GM12878 (cell line): ENCODE data around the gene ERMARD. TPM values are rescaled to one million over a fixed set of nuclear protein-coding genes. Genes with fewer than 3 reads are reported as not detected.

Source experiments
- ATAC-seq: fragments of 200-7000 bp; cut with Tn5 transposase; 3 replicates; pipeline ENCODE4 v1.9.1; 2020; ENCODE audit warnings: mild to moderate bottlenecking, moderate library complexity
- BruUV-seq: library from RNA; stranded (reverse); fragments of 400-500 nt; replicated peaks from 2 replicates; lab custom pipeline; 2021; lab: Mats Ljungman, UMichigan
- CTCF ChIA-PET: fragments of 300-600 bp; sonication (Branson Sonifier 250); formaldehyde crosslinking; extraction: SDS; loops from one replicate; lab custom pipeline; 2021; ENCODE audit warnings: inconsistent platforms; lab: Yijun Ruan, JAX
- POLR2A ChIA-PET: fragments of 350-600 bp; formaldehyde crosslinking; extraction: SDS; loops from one replicate; lab custom pipeline; 2021; ENCODE audit warnings: inconsistent platforms; lab: Charles Lee
- RAD21 ChIA-PET: fragments of 300-600 bp; sonication (Branson Sonifier 250); formaldehyde crosslinking; loops from one replicate; lab custom pipeline; 2023; ENCODE audit warnings: antibody characterized with exemption; ENCODE audit not compliant: unreplicated experiment; lab: Charles Lee
- SMC1A ChIA-PET: fragments of 300-600 bp; sonication (Branson Sonifier 250); formaldehyde crosslinking; loops from one replicate; lab custom pipeline; 2023; ENCODE audit not compliant: unreplicated experiment, uncharacterized antibody; lab: Charles Lee
- DNase-seq: peaks from one replicate; pipeline ENCODE4 v3.0.0-alpha.2; 2011; ENCODE audit warnings: low read depth, low spot score
- FAIRE-seq: peaks from 3 replicates; lab custom pipeline; 2011; peaks lifted over from hg19 to GRCh38; lab: Jason Lieb, UNC
- H2AFZ ChIP-seq: 2 replicates; pipeline ENCODE4 v1.6.0; 2011; ENCODE audit warnings: low read depth, low read length, control low read depth; ENCODE audit not compliant: control insufficient read depth
- H3K27ac ChIP-seq: 2 replicates; pipeline ENCODE4 v1.5.1; 2011; ENCODE audit warnings: control low read depth; ENCODE audit not compliant: control insufficient read depth, insufficient read depth
- H3K27me3 ChIP-seq, 2 experiments: replicated peaks in 1 of 2; 2 replicates each; pipeline versions ENCODE4 v1.6.0 to v1.6.1; 2011; ENCODE audit warnings: low read length in 1 of 2; ENCODE audit not compliant: control insufficient read depth in 2 of 2, insufficient read depth in 2 of 2
- H3K36me3 ChIP-seq, 2 experiments: 2 replicates each; pipeline ENCODE4 v1.5.1; 2011; ENCODE audit warnings: low read length in 1 of 2; ENCODE audit not compliant: control insufficient read depth in 2 of 2, insufficient read depth in 2 of 2
- H3K4me1 ChIP-seq: 2 replicates; pipeline ENCODE4 v1.6.1; 2011; ENCODE audit warnings: mild to moderate bottlenecking, low read length, moderate library complexity, mixed read lengths; ENCODE audit not compliant: control insufficient read depth, insufficient read depth
- H3K4me2 ChIP-seq: 2 replicates; pipeline ENCODE4 v1.6.0; 2011; ENCODE audit warnings: control low read depth; ENCODE audit not compliant: control insufficient read depth, insufficient read depth
- H3K4me3 ChIP-seq: fragments of 200-600 bp; sonication (generic); 2 replicates; pipeline ENCODE4 v1.5.1; 2016
- H3K79me2 ChIP-seq: 2 replicates; pipeline ENCODE4 v1.6.0; 2011; ENCODE audit warnings: low read length; ENCODE audit not compliant: control insufficient read depth, insufficient read depth
- H3K9ac ChIP-seq: 2 replicates; pipeline ENCODE4 v1.8.0; 2011; ENCODE audit warnings: low read length, control low read depth, mixed read lengths; ENCODE audit not compliant: control insufficient read depth, insufficient read depth
- H3K9me3 ChIP-seq: replicated peaks from 3 replicates; pipeline ENCODE4 v1.5.1; 2011; ENCODE audit warnings: mild to moderate bottlenecking, low read length; ENCODE audit not compliant: control insufficient read depth, insufficient read depth
- H4K20me1 ChIP-seq: 2 replicates; pipeline ENCODE4 v1.6.0; 2011; ENCODE audit not compliant: control insufficient read depth, insufficient read depth
- EED ChIP-seq: sonication (generic); IDR thresholded peaks from 2 replicates; pipeline ENCODE4 v1.6.1; 2016; ENCODE audit warnings: antibody characterized with exemption, low read depth
- EZH2 ChIP-seq: IDR thresholded peaks from 2 replicates; pipeline ENCODE4 v1.6.1; 2012; ENCODE audit warnings: low read depth, mild to moderate bottlenecking, control low read depth, inconsistent platforms, low read length, borderline replicate concordance; ENCODE audit not compliant: control insufficient read depth
- HDAC2 ChIP-seq: fragments of 200-600 bp; sonication (generic); IDR thresholded peaks from 2 replicates; pipeline ENCODE4 v1.6.1; 2017
- LARP7 ChIP-seq: fragments of 450-650 bp; IDR thresholded peaks from 2 replicates; pipeline ENCODE4 v1.6.1; 2017; ENCODE audit warnings: mild to moderate bottlenecking
- MEF2B ChIP-seq: fragments of 450-650 bp; IDR thresholded peaks from 2 replicates; pipeline ENCODE4 v1.6.1; 2018; ENCODE audit warnings: mild to moderate bottlenecking, moderate library complexity; ENCODE audit not compliant: partially characterized antibody, poor library complexity, severe bottlenecking
- NR2C1 ChIP-seq: fragments of 450-650 bp; IDR thresholded peaks from 2 replicates; pipeline ENCODE4 v1.6.1; 2017; ENCODE audit warnings: antibody characterized with exemption, mild to moderate bottlenecking, moderate library complexity
- RB1 ChIP-seq: fragments of 450-650 bp; formaldehyde crosslinking; IDR thresholded peaks from 2 replicates; pipeline ENCODE4 v1.6.1; 2017; ENCODE audit warnings: mild to moderate bottlenecking, borderline replicate concordance
- SMARCA5 ChIP-seq: fragments of 450-650 bp; IDR thresholded peaks from 2 replicates; pipeline ENCODE4 v1.6.1; 2017; ENCODE audit warnings: mild to moderate bottlenecking
- TCF7 ChIP-seq: IDR thresholded peaks from 2 replicates; pipeline ENCODE4 v1.6.1; 2014; ENCODE audit warnings: antibody characterized with exemption, borderline replicate concordance
- WGBS: methylation state at CpG from one replicate; pipeline ENCODE4 v1.1.6; 2016; ENCODE audit warnings: low lambda C conversion rate; ENCODE audit not compliant: insufficient replicate concordance, insufficient coverage; ENCODE audit errors: missing lambda C conversion rate; 5-methylcytosine and 5-hydroxymethylcytosine counted together
- in situ Hi-C: fragments of 300-500 bp; cut with MboI; formaldehyde crosslinking; loops from 9 replicates; pipeline ENCODE4 v1.14.3; 2018; ENCODE audit warnings: mixed read lengths
- intact Hi-C: fragments of 100-400 bp; cut with micrococcal nuclease; formaldehyde crosslinking; loops from one replicate; pipeline ENCODE4 v1.14.2; 2022; ENCODE audit not compliant: unreplicated experiment
- polyA plus RNA-seq, 11 experiments: library from polyadenylated mRNA; depleted of rRNA in 4 of 11; unstranded in 6 of 11; stranded (reverse) in 5 of 11; fragments of >200 nt; fragmentation: Nextera tagmentation in 4 of 11; fragmentation: Illumina TruSeq in 1 of 11; extraction: Ambion mirVana in 4 of 11; extraction: Trizol in 1 of 11; gene quantifications; 1 replicate in 1 of 11; 2 replicates in 10 of 11; pipeline versions ENCODE4 v1.2.1 to v1.2.3, GENCODE V29; 2011 to 2016; ENCODE audit warnings: inconsistent platforms in 2 of 11, missing spikeins in 2 of 11, low read depth in 1 of 11
- total RNA-seq, 4 experiments: library from RNA; depleted of rRNA in 3 of 4; stranded (reverse); fragments of >200 nt in 3 of 4; fragmentation: Illumina TruSeq in 1 of 4; extraction: Trizol in 1 of 4; gene quantifications; 2 replicates each; pipeline versions ENCODE4 v1.2.1 to v1.2.3, GENCODE V29; 2013 to 2021
- TF ChIP-seq, protein P1 (sequence below): fragments of 450-650 bp; IDR thresholded peaks from 2 replicates; pipeline ENCODE4 v1.6.1; 2017; ENCODE audit warnings: low read depth, mild to moderate bottlenecking, moderate library complexity
- TF ChIP-seq, protein P2 (sequence below): IDR thresholded peaks from 2 replicates; pipeline ENCODE4 v1.6.1; 2012; ENCODE audit warnings: improper control_type of control experiment, low read depth, low read length; ENCODE audit not compliant: insufficient replicate concordance
- TF ChIP-seq, protein P3 (sequence below): fragments of 450-650 bp; IDR thresholded peaks from 2 replicates; pipeline ENCODE4 v1.6.1; 2016; ENCODE audit warnings: mild to moderate bottlenecking, moderate library complexity, borderline replicate concordance

Gene ERMARD
- total and polyA plus RNA-seq, 10 of the 15 experiments (the other 5 are each of a cell fraction or from before 2014, with no cell fraction given), result 24.4 to 63.3 (median 34.1) TPM

DNA sequence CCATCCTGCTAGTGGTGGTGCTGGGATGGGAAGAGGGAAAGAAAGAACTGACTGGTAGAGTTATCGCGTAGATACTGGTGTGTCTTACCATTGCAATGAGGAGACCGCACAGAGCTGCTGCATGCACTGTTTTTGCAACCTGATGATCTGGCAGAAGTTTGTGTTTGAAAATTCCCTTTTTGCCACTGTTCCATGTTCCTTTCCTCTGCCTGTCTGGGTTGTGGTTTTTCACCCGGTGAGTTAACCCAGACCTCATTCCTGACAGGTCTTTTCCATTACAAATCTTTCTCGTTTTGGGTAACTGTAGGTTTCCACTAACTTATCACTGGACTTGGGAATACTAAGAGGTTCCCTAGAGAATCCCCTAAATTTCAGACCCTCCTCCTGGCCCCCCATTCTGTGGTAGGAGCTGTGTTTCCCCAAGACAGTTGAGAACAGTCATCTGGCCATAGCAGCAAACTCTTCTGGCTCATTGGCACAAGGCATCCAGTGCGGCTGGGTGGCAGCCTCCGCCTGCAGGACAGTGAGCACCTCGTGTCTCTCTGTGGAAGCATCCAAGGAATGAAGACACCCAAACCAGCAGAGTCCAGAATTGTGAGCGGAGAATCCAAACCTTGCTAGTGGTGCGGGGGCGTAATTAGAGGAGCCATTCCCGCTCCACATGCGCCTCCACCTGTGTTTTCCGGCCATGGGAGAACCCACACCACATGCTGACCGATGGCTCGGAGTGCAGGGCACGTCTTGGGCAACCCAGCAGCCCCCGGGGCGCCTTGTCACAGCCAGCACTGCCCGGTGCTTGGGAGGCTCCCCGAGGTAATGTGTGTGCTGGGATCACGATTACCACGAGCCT, 32.8 kb downstream of the ERMARD start:
- FAIRE-seq (no peak), DNase-seq (no peak), ATAC-seq (no peak)
- BruUV-seq, result no TSS peak
- H3K27ac ChIP-seq, result no peak overlapping the region
- no peak overlapping the region for H3K4me2 ChIP-seq
- H4K20me1 ChIP-seq, result no peaks in the 10 kb centered on the region
- in situ Hi-C loops, result no loop called here
- H3K9ac ChIP-seq, result no peak overlapping the region
- POLR2A ChIA-PET, result no interaction called here
- intact Hi-C loops, result no loop called here
- peaks cover 1 to 3% of the 10 kb centered on the region in 2 experiments for H3K36me3 ChIP-seq
- SMC1A ChIA-PET, result no interaction called here
- H3K27me3 ChIP-seq, result no peaks in the 10 kb centered on the region
- no peak overlapping the region for H2AFZ ChIP-seq
- no peak overlapping the region for H3K4me3 ChIP-seq
- H3K4me1 ChIP-seq, result no peaks in the 10 kb centered on the region
- CTCF ChIA-PET, result no interaction called here
- no peaks in the 10 kb centered on the region; the same call in 2 of the 3 replicates for H3K9me3 ChIP-seq
- WGBS, result 86% methylated on average over 23 of the region's 23 CpGs
- no peaks in the 10 kb centered on the region for H3K79me2 ChIP-seq
- RAD21 ChIA-PET, result no interaction called here
- TF ChIP-seq EED (no peak), SMARCA5 (no peak), EZH2 (no peak), LARP7 (no peak), NR2C1 (no peak), MEF2B (no peak), HDAC2 (no peak), RB1 (no peak), TCF7 (no peak)
- TF ChIP-seq, protein P1, sequence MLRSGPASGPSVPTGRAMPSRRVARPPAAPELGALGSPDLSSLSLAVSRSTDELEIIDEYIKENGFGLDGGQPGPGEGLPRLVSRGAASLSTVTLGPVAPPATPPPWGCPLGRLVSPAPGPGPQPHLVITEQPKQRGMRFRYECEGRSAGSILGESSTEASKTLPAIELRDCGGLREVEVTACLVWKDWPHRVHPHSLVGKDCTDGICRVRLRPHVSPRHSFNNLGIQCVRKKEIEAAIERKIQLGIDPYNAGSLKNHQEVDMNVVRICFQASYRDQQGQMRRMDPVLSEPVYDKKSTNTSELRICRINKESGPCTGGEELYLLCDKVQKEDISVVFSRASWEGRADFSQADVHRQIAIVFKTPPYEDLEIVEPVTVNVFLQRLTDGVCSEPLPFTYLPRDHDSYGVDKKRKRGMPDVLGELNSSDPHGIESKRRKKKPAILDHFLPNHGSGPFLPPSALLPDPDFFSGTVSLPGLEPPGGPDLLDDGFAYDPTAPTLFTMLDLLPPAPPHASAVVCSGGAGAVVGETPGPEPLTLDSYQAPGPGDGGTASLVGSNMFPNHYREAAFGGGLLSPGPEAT, result no peak
- TF ChIP-seq, protein P2, sequence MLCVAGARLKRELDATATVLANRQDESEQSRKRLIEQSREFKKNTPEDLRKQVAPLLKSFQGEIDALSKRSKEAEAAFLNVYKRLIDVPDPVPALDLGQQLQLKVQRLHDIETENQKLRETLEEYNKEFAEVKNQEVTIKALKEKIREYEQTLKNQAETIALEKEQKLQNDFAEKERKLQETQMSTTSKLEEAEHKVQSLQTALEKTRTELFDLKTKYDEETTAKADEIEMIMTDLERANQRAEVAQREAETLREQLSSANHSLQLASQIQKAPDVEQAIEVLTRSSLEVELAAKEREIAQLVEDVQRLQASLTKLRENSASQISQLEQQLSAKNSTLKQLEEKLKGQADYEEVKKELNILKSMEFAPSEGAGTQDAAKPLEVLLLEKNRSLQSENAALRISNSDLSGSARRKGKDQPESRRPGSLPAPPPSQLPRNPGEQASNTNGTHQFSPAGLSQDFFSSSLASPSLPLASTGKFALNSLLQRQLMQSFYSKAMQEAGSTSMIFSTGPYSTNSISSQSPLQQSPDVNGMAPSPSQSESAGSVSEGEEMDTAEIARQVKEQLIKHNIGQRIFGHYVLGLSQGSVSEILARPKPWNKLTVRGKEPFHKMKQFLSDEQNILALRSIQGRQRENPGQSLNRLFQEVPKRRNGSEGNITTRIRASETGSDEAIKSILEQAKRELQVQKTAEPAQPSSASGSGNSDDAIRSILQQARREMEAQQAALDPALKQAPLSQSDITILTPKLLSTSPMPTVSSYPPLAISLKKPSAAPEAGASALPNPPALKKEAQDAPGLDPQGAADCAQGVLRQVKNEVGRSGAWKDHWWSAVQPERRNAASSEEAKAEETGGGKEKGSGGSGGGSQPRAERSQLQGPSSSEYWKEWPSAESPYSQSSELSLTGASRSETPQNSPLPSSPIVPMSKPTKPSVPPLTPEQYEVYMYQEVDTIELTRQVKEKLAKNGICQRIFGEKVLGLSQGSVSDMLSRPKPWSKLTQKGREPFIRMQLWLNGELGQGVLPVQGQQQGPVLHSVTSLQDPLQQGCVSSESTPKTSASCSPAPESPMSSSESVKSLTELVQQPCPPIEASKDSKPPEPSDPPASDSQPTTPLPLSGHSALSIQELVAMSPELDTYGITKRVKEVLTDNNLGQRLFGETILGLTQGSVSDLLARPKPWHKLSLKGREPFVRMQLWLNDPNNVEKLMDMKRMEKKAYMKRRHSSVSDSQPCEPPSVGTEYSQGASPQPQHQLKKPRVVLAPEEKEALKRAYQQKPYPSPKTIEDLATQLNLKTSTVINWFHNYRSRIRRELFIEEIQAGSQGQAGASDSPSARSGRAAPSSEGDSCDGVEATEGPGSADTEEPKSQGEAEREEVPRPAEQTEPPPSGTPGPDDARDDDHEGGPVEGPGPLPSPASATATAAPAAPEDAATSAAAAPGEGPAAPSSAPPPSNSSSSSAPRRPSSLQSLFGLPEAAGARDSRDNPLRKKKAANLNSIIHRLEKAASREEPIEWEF, result no peak
- TF ChIP-seq, protein P3, sequence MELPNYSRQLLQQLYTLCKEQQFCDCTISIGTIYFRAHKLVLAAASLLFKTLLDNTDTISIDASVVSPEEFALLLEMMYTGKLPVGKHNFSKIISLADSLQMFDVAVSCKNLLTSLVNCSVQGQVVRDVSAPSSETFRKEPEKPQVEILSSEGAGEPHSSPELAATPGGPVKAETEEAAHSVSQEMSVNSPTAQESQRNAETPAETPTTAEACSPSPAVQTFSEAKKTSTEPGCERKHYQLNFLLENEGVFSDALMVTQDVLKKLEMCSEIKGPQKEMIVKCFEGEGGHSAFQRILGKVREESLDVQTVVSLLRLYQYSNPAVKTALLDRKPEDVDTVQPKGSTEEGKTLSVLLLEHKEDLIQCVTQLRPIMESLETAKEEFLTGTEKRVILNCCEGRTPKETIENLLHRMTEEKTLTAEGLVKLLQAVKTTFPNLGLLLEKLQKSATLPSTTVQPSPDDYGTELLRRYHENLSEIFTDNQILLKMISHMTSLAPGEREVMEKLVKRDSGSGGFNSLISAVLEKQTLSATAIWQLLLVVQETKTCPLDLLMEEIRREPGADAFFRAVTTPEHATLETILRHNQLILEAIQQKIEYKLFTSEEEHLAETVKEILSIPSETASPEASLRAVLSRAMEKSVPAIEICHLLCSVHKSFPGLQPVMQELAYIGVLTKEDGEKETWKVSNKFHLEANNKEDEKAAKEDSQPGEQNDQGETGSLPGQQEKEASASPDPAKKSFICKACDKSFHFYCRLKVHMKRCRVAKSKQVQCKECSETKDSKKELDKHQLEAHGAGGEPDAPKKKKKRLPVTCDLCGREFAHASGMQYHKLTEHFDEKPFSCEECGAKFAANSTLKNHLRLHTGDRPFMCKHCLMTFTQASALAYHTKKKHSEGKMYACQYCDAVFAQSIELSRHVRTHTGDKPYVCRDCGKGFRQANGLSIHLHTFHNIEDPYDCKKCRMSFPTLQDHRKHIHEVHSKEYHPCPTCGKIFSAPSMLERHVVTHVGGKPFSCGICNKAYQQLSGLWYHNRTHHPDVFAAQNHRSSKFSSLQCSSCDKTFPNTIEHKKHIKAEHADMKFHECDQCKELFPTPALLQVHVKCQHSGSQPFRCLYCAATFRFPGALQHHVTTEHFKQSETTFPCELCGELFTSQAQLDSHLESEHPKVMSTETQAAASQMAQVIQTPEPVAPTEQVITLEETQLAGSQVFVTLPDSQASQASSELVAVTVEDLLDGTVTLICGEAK, result no peak
